Measurements from ENCODE around the gene PSORS1C2.
"Not testable (repeated sequence)": the region's sequence is repeated elsewhere in the genome, so short reads cannot be mapped to it uniquely, and the experiment has no call there.

PSORS1C2 gene

GRCh38 chr6:31138982-31139381, at the start of gene PSORS1C2:
Gene PSORS1C2, minus strand, starts transcription at chr6:31139066. Its CDS starts 40 bp downstream, at chr6:31139026.
- DNase-seq: no peak

GRCh38 chr6:31187780-31188194, 48.9 kb upstream of the PSORS1C2 start:
- no peak for DNase-seq

- no peak for DNase-seq
These were observed 47.3 kb upstream of the PSORS1C2 start for GRCh38 chr6:31186052-31186734.

- DNase-seq: not testable (repeated sequence)
These were observed 46.8 kb upstream of the PSORS1C2 start for GRCh38 chr6:31185695-31186051.

GRCh38 chr6:31183859-31184258, 45.0 kb upstream of the PSORS1C2 start:
- not testable (repeated sequence) for DNase-seq

GRCh38 chr6:31183287-31183686, 44.4 kb upstream of the PSORS1C2 start:
- DNase-seq: not testable (repeated sequence)

GRCh38 chr6:31180500-31180899, 41.6 kb upstream of the PSORS1C2 start:
- peak; percentile 32 for DNase-seq

- no peak for DNase-seq
These were observed 41.0 kb upstream of the PSORS1C2 start for GRCh38 chr6:31179896-31180295.

GRCh38 chr6:31179042-31179386, 40.1 kb upstream of the PSORS1C2 start:
- DNase-seq: no peak

GRCh38 chr6:31178143-31179041, 39.5 kb upstream of the PSORS1C2 start:
- no peak for DNase-seq

- no peak for DNase-seq
These were observed 37.1 kb upstream of the PSORS1C2 start for GRCh38 chr6:31175971-31176370.

- no peak for DNase-seq
These were observed 35.5 kb upstream of the PSORS1C2 start for GRCh38 chr6:31174378-31174777.

GRCh38 chr6:31173406-31173805, 34.5 kb upstream of the PSORS1C2 start:
- no peak for DNase-seq

GRCh38 chr6:31172973-31173384, 34.1 kb upstream of the PSORS1C2 start:
- no peak for DNase-seq

GRCh38 chr6:31171931-31172905, 33.4 kb upstream of the PSORS1C2 start:
- DNase-seq: no peak

- DNase-seq: no peak
These were observed 32.3 kb upstream of the PSORS1C2 start for GRCh38 chr6:31170987-31171671.

GRCh38 chr6:31170600-31170881, 31.7 kb upstream of the PSORS1C2 start, which contains the start of gene POU5F1:
Gene POU5F1, minus strand, starts transcription at chr6:31170682. Its CDS starts 62 bp downstream, at chr6:31170620.
- DNase-seq: no peak

- DNase-seq: not testable (repeated sequence)
These were observed 31.2 kb upstream of the PSORS1C2 start for GRCh38 chr6:31169858-31170599.

- no peak for DNase-seq
These were observed 30.4 kb upstream of the PSORS1C2 start for GRCh38 chr6:31169123-31169857.

GRCh38 chr6:31168606-31169005, 29.7 kb upstream of the PSORS1C2 start:
- DNase-seq: no peak

GRCh38 chr6:31165986-31166385, 27.1 kb upstream of the PSORS1C2 start:
- DNase-seq: no peak
